ENCODE results near the gene PRDM4. TPM values are rescaled to one million over a fixed set of nuclear protein-coding genes. Genes with fewer than 3 reads are reported as not detected.

Gene PRDM4, protein sequence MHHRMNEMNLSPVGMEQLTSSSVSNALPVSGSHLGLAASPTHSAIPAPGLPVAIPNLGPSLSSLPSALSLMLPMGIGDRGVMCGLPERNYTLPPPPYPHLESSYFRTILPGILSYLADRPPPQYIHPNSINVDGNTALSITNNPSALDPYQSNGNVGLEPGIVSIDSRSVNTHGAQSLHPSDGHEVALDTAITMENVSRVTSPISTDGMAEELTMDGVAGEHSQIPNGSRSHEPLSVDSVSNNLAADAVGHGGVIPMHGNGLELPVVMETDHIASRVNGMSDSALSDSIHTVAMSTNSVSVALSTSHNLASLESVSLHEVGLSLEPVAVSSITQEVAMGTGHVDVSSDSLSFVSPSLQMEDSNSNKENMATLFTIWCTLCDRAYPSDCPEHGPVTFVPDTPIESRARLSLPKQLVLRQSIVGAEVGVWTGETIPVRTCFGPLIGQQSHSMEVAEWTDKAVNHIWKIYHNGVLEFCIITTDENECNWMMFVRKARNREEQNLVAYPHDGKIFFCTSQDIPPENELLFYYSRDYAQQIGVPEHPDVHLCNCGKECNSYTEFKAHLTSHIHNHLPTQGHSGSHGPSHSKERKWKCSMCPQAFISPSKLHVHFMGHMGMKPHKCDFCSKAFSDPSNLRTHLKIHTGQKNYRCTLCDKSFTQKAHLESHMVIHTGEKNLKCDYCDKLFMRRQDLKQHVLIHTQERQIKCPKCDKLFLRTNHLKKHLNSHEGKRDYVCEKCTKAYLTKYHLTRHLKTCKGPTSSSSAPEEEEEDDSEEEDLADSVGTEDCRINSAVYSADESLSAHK
- total RNA-seq, result 13.7 and 16.1 TPM in 2 replicates

GRCh38 chr12:107760809-107761501 is at the start of gene PRDM4:
Gene PRDM4 (minus strand): TSS chr12:107761137. CDS start chr12:107760515, 622 bp downstream.

DNA sequence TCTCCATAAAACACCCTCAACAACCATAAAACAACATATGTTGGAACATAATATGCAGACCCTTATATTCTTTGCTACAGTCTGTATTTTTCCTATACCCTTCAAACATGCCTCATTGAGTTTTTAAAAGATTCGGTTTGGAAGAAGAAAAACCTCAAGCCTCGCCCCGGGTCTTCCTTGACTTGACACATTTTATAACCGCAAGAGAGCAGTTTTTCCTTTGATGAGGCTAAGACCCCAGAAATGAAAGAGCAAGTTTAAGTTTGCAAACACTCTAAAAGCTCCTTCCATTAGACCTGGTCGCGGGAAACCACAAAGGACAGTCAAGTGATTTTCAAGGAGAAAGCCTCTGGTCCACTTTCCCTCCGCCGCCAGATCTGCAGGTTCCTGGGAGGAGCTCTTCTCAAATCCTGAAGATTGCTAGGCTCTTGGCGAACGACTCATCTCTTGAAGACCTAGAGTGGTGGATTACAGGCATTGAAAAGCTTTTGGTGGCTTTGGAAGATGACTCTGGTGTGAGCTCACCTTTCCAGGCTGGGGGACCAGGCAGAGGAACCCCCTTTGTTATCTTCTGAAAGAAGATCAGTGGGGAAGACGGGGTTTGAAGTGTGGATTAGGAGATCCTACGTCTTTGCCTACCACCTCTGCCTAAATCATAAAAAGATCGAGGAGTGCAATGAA is 13.6 kb upstream of the PRDM4 start, which contains the start of gene ASCL4:
ASCL4 (plus strand) TSS at position 356 of the 681 bp plus-strand sequence. CDS start 515 bp downstream, outside the sequence.

GRCh38 chr12:107685360-107686248 is 75.3 kb downstream of the PRDM4 start, which contains the start of gene PWP1:
Gene PWP1 (plus strand): TSS chr12:107685799. CDS start chr12:107685900, 101 bp downstream.

Other genes starting within 250 kb of the PRDM4 start
- gene PWP1, start 75.3 kb downstream of the PRDM4 start, total RNA-seq, result 69.1 and 86.0 TPM in 2 replicates
- gene ASCL4, start 13.6 kb upstream of the PRDM4 start, total RNA-seq, result not detected in 2 replicates

Data from cardiac ventricle fibroblast (primary cell).